DND-41 (cell line): ENCODE results near the gene PSAP.

Experiments used
- EZH2 ChIP-seq: IDR thresholded peaks from 3 replicates; pipeline ENCODE4 v1.6.1; 2012; ENCODE audit warnings: borderline replicate concordance, low read depth, mild to moderate bottlenecking, moderate library complexity, low read length, inconsistent platforms; ENCODE audit not compliant: severe bottlenecking
- TF ChIP-seq, protein P1 (sequence below): IDR thresholded peaks from 2 replicates; pipeline ENCODE4 v1.5.1; 2012; ENCODE audit warnings: borderline replicate concordance, low read length, moderate library complexity, mild to moderate bottlenecking; ENCODE audit not compliant: poor library complexity, severe bottlenecking; ENCODE audit errors: extremely low read depth

- TF ChIP-seq, protein P1, sequence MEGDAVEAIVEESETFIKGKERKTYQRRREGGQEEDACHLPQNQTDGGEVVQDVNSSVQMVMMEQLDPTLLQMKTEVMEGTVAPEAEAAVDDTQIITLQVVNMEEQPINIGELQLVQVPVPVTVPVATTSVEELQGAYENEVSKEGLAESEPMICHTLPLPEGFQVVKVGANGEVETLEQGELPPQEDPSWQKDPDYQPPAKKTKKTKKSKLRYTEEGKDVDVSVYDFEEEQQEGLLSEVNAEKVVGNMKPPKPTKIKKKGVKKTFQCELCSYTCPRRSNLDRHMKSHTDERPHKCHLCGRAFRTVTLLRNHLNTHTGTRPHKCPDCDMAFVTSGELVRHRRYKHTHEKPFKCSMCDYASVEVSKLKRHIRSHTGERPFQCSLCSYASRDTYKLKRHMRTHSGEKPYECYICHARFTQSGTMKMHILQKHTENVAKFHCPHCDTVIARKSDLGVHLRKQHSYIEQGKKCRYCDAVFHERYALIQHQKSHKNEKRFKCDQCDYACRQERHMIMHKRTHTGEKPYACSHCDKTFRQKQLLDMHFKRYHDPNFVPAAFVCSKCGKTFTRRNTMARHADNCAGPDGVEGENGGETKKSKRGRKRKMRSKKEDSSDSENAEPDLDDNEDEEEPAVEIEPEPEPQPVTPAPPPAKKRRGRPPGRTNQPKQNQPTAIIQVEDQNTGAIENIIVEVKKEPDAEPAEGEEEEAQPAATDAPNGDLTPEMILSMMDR: no peak
- no peak for TF ChIP-seq EZH2
Observed at GRCh38 chr10:71817831-71818655, 33.0 kb downstream of the PSAP start.
